Fibroblast of skin of right quadriceps (primary cell): ENCODE measurements around the gene FAM163B.
"Not testable (repeated sequence)": the region's sequence is repeated elsewhere in the genome, so short reads cannot be mapped to it uniquely, and the experiment has no call there.

Experiments used
- DNase-seq: peaks from one replicate; pipeline ENCODE4 v3.0.0-alpha.2; 2013

Gene FAM163B

GRCh38 chr9:133638711-133639110 lies 29.5 kb upstream of the FAM163B start:
- no peak for DNase-seq

- DNase-seq, result no peak
Observed at GRCh38 chr9:133638076-133638475, 28.9 kb upstream of the FAM163B start.

- DNase-seq, result no peak
Observed at GRCh38 chr9:133637451-133638055, 28.4 kb upstream of the FAM163B start.

- no peak for DNase-seq
Observed at GRCh38 chr9:133636902-133637301, 27.7 kb upstream of the FAM163B start.

GRCh38 chr9:133635533-133636531 lies 26.6 kb upstream of the FAM163B start, which contains the start of gene DBH:
DBH (plus strand) TSS chr9:133636363; CDS start chr9:133636372, 9 bp downstream.
- DNase-seq, result no peak

GRCh38 chr9:133635098-133635497 lies 25.9 kb upstream of the FAM163B start:
- no peak for DNase-seq

- DNase-seq, result no peak
Observed at GRCh38 chr9:133634081-133634691, 25.0 kb upstream of the FAM163B start.

- DNase-seq, result no peak
Observed at GRCh38 chr9:133633681-133634080, 24.5 kb upstream of the FAM163B start.

- DNase-seq, result no peak
Observed at GRCh38 chr9:133632806-133633680, 23.9 kb upstream of the FAM163B start.

GRCh38 chr9:133631111-133631510 lies 21.9 kb upstream of the FAM163B start:
- no peak for DNase-seq

GRCh38 chr9:133629221-133630110 lies 20.3 kb upstream of the FAM163B start:
- no peak for DNase-seq

GRCh38 chr9:133628766-133629165 lies 19.6 kb upstream of the FAM163B start:
- no peak for DNase-seq

GRCh38 chr9:133627341-133627740 lies 18.2 kb upstream of the FAM163B start:
- no peak for DNase-seq

- DNase-seq, result not testable (repeated sequence)
Observed at GRCh38 chr9:133626008-133626407, 16.8 kb upstream of the FAM163B start.

GRCh38 chr9:133622555-133622954 lies 13.4 kb upstream of the FAM163B start:
- DNase-seq, result no peak

GRCh38 chr9:133621725-133622267 lies 12.6 kb upstream of the FAM163B start:
- no peak for DNase-seq

- DNase-seq, result no peak
Observed at GRCh38 chr9:133619791-133620190, 10.6 kb upstream of the FAM163B start.

GRCh38 chr9:133618726-133619125 lies 9.5 kb upstream of the FAM163B start:
- DNase-seq, result no peak

- no peak for DNase-seq
Observed at GRCh38 chr9:133616643-133617405, 7.6 kb upstream of the FAM163B start.

GRCh38 chr9:133615606-133616188 lies 6.5 kb upstream of the FAM163B start:
- DNase-seq, result no peak
